B cell (primary cell): ENCODE measurements around the gene PDE6A. TPM values are rescaled to one million over a fixed set of nuclear protein-coding genes. Genes with fewer than 3 reads are reported as not detected.

ENCODE experiments used
- ATAC-seq: fragments of 200-7000 bp; cut with Tn5 transposase; one replicate; pipeline ENCODE4 v1.10.0; 2021; ENCODE audit warnings: low read depth, mild to moderate bottlenecking, moderate number of reproducible peaks, moderate library complexity
- CTCF ChIA-PET: fragments of 350-600 bp; sonication (Branson Sonifier 250); formaldehyde crosslinking; loops from one replicate; lab custom pipeline; 2021; ENCODE audit warnings: antibody characterized with exemption, inconsistent platforms; lab: Charles Lee
- POLR2A ChIA-PET: fragments of 350-600 bp; sonication (Branson Sonifier 250); formaldehyde crosslinking; loops from one replicate; lab custom pipeline; 2021; ENCODE audit warnings: antibody characterized with exemption; lab: Charles Lee
- DNase-seq: peaks from one replicate; pipeline ENCODE4 v3.0.0; 2013
- H2AFZ ChIP-seq: 2 replicates; pipeline ENCODE4 v1.6.1; 2012; ENCODE audit warnings: mild to moderate bottlenecking, low read depth, low read length; ENCODE audit not compliant: insufficient read depth, poor library complexity, severe bottlenecking
- H3K27ac ChIP-seq, 2 donors: 1 replicate in 1 of 2; 2 replicates in 1 of 2; pipeline ENCODE4 v1.5.1; 2012 to 2013; ENCODE audit warnings: low read length in 2 of 2, mild to moderate bottlenecking in 2 of 2, moderate library complexity in 1 of 2
- H3K27me3 ChIP-seq, 4 experiments: fragments of 200-600 bp in 1 of 4; sonication (generic) in 1 of 4; replicated peaks in 1 of 4; 1 replicate in 2 of 4; 2 replicates in 2 of 4; pipeline versions ENCODE4 v1.6.1 to v1.7.0; 2013 to 2016; ENCODE audit warnings: low read length in 3 of 4, mild to moderate bottlenecking in 2 of 4, mixed read lengths in 1 of 4, moderate library complexity in 1 of 4; ENCODE audit not compliant: insufficient read depth in 4 of 4, control insufficient read depth in 3 of 4; ENCODE audit errors: control extremely low read depth in 1 of 4
- H3K36me3 ChIP-seq, 2 experiments: replicated peaks in 1 of 2; 1 replicate in 1 of 2; 2 replicates in 1 of 2; pipeline versions ENCODE4 v1.6.1 to v1.7.1; 2013; ENCODE audit warnings: low read length in 1 of 2; ENCODE audit not compliant: insufficient read depth in 2 of 2, control insufficient read depth in 1 of 2; ENCODE audit errors: control extremely low read depth in 1 of 2, extremely low read depth in 1 of 2
- H3K4me1 ChIP-seq, 2 donors: fragments of 200-600 bp in 1 of 2; sonication (generic) in 1 of 2; 1 replicate in 1 of 2; 2 replicates in 1 of 2; pipeline versions ENCODE4 v1.5.1 to v1.6.1; 2013 to 2017; ENCODE audit warnings: low read length in 2 of 2; ENCODE audit not compliant: control insufficient read depth in 2 of 2, insufficient read depth in 2 of 2
- H3K4me2 ChIP-seq: replicated peaks from 2 replicates; pipeline ENCODE3; 2012; ENCODE audit warnings: mild to moderate bottlenecking, low read depth, low read length; ENCODE audit not compliant: poor library complexity, severe bottlenecking
- H3K4me3 ChIP-seq, 5 experiments: fragments of 200-600 bp in 1 of 5; sonication (generic) in 1 of 5; 1 replicate in 3 of 5; 2 replicates in 2 of 5; pipeline versions ENCODE4 v1.5.1 to v1.7.0; 2011 to 2016; ENCODE audit warnings: low read length in 4 of 5, mild to moderate bottlenecking in 4 of 5, low read depth in 2 of 5, control low read depth in 1 of 5, moderate library complexity in 1 of 5; ENCODE audit not compliant: insufficient read depth in 1 of 5; ENCODE audit errors: control extremely low read depth in 1 of 5, extremely low read depth in 1 of 5
- H3K79me2 ChIP-seq: fragments of 200-600 bp; sonication (generic); one replicate; pipeline ENCODE4 v1.6.0; 2016; ENCODE audit warnings: low read length; ENCODE audit not compliant: control insufficient read depth, insufficient read depth
- H3K9ac ChIP-seq: fragments of 200-600 bp; sonication (generic); 2 replicates; pipeline ENCODE4 v1.6.1; 2017; ENCODE audit warnings: mild to moderate bottlenecking, low read length, moderate library complexity
- H3K9me3 ChIP-seq, 3 donors: one replicate each; pipeline versions ENCODE4 v1.6.1 to v1.7.1; 2013; ENCODE audit warnings: low read length in 2 of 3; ENCODE audit not compliant: control insufficient read depth in 2 of 3, insufficient read depth in 1 of 3; ENCODE audit errors: control extremely low read depth in 1 of 3
- H4K20me1 ChIP-seq: 2 replicates; pipeline ENCODE4 v1.6.0; 2012; ENCODE audit warnings: mild to moderate bottlenecking, low read length; ENCODE audit not compliant: insufficient read depth, control insufficient read depth, poor library complexity, severe bottlenecking
- H3K27ac Mint-ChIP-seq: one replicate; pipeline ENCODE4 v1.8.0; 2021; ENCODE audit warnings: mixed read lengths
- H3K27me3 Mint-ChIP-seq: one replicate; pipeline ENCODE4 v1.8.0; 2021; ENCODE audit warnings: mixed read lengths
- H3K4me1 Mint-ChIP-seq: one replicate; pipeline ENCODE4 v1.8.0; 2021; ENCODE audit warnings: mixed read lengths
- H3K4me3 Mint-ChIP-seq: one replicate; pipeline ENCODE4 v1.8.0; 2021; ENCODE audit warnings: mixed read lengths
- H3K9me3 Mint-ChIP-seq: one replicate; pipeline ENCODE4 v1.8.0; 2022; ENCODE audit warnings: mixed read lengths; ENCODE audit not compliant: insufficient read depth
- EZH2 ChIP-seq: IDR thresholded peaks from 2 replicates; pipeline ENCODE4 v1.6.1; 2012; ENCODE audit warnings: borderline replicate concordance, low read depth, mild to moderate bottlenecking, moderate library complexity, low read length; ENCODE audit not compliant: insufficient read depth, poor library complexity, severe bottlenecking
- WGBS: methylation state at CpG from one replicate; pipeline ENCODE4 v1.1.5; 2013; ENCODE audit warnings: missing lambda C conversion rate; ENCODE audit not compliant: insufficient coverage; 5-methylcytosine and 5-hydroxymethylcytosine counted together
- intact Hi-C: fragments of 100-400 bp; cut with micrococcal nuclease; formaldehyde crosslinking; loops from one replicate; pipeline ENCODE4 v1.10.0; 2022
- polyA plus RNA-seq: library from polyadenylated mRNA; depleted of rRNA; stranded (reverse); fragments of >200 nt; gene quantifications from 2 replicates; pipeline ENCODE4 v1.2.3, GENCODE V29; 2012
- total RNA-seq, 2 donors: library from RNA; stranded (reverse); fragments of 120-200 nt in 1 of 2; gene quantifications; 1 replicate in 1 of 2; 2 replicates in 1 of 2; pipeline versions ENCODE4 v1.2.3 to v1.2.4, GENCODE V29; 2013 to 2022
- TF ChIP-seq, protein P1 (sequence below): fragments of 200-600 bp; IDR thresholded peaks from one replicate; pipeline ENCODE4 v1.8.0; 2022; ENCODE audit warnings: antibody characterized with exemption, mild to moderate bottlenecking

Gene PDE6A
- total and polyA plus RNA-seq, 2 donors (not counting 1 experiment from before 2014, with no cell fraction given): not detected

DNA sequence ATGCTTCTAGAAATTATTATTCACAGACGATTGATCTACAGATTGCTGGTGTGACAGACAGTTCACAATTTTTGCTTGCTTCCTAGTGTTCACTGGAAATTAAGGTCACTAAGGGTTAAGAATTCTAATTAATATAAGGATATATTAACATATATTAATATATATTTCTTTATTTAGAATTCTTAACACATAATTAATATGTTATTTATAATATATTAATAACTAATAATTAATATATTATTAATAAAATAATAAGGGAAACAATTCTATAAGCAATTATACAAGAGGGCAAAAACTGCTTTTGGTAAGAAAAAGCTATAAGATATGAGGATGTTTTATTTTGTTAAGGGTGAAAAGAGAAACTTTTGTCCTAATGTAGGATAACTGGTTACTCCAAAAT, 56.3 kb downstream of the PDE6A start:
- Histone ChIP-seq H3K4me1 (no peaks in the 10 kb centered on the region), H4K20me1 (no peaks in the 10 kb centered on the region), H3K27me3 (no peaks in the 10 kb centered on the region), H3K9me3 (no peaks in the 10 kb centered on the region), H3K79me2 (no peaks in the 10 kb centered on the region), H3K27ac (no peak overlapping the region), H3K4me3 (no peak overlapping the region), H3K9ac (no peak overlapping the region), H2AFZ (no peak overlapping the region), H3K4me2 (no peak overlapping the region), H3K36me3 (no peaks in the 10 kb centered on the region)
- Mint-ChIP-seq H3K4me1 (no peaks in the 10 kb centered on the region), H3K27me3 (peaks cover 17% of the 10 kb centered on the region), H3K27ac (no peak overlapping the region), H3K9me3 (no peaks in the 10 kb centered on the region), H3K4me3 (no peak overlapping the region)
- ChIA-PET POLR2A (no interaction called here), CTCF (no interaction called here)
- no CpG with 5 or more reads among the region's 1 CpG for WGBS
- intact Hi-C loops: no loop called here
- ATAC-seq (no peak), DNase-seq (no peak)
- TF ChIP-seq, protein P1, sequence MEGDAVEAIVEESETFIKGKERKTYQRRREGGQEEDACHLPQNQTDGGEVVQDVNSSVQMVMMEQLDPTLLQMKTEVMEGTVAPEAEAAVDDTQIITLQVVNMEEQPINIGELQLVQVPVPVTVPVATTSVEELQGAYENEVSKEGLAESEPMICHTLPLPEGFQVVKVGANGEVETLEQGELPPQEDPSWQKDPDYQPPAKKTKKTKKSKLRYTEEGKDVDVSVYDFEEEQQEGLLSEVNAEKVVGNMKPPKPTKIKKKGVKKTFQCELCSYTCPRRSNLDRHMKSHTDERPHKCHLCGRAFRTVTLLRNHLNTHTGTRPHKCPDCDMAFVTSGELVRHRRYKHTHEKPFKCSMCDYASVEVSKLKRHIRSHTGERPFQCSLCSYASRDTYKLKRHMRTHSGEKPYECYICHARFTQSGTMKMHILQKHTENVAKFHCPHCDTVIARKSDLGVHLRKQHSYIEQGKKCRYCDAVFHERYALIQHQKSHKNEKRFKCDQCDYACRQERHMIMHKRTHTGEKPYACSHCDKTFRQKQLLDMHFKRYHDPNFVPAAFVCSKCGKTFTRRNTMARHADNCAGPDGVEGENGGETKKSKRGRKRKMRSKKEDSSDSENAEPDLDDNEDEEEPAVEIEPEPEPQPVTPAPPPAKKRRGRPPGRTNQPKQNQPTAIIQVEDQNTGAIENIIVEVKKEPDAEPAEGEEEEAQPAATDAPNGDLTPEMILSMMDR: no peak
- no peak for TF ChIP-seq EZH2

DNA sequence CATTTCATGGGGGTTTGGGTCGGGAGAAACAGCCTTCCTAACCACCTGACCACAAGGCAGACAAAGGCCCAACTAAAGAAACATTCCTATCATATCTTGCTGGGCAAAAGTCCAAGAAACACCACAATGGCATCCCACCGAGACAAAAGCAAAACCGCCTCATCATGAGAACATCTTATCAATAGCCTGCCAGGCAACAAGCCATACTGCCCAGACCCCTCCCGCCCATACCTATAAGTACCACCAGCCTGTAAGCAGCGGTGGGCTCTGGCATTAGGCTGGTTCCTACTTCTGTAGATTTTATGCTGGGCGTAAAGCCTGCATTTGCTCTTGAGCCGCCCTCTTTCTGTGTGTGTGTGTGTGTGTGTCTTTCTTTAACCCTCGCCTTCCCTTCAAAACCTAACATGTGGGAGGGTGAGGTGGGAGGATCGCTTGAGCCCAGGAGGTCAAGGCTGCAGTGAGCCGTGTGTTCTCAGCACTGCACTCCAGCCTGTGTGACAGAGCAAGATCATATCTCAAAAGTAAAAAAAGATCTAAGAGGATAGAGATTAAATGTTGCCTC, 56.9 kb downstream of the PDE6A start:
- no peak overlapping the region for H3K27ac Mint-ChIP-seq
- no peak for ATAC-seq
- Histone ChIP-seq H3K4me2 (no peak overlapping the region), H3K27ac (no peak overlapping the region), H3K4me1 (no peaks in the 10 kb centered on the region), H3K79me2 (no peaks in the 10 kb centered on the region), H3K36me3 (no peaks in the 10 kb centered on the region), H3K9ac (no peak overlapping the region), H4K20me1 (no peaks in the 10 kb centered on the region), H2AFZ (no peak overlapping the region), H3K4me3 (no peak overlapping the region), H3K27me3 (no peaks in the 10 kb centered on the region), H3K9me3 (no peaks in the 10 kb centered on the region)
- H3K27me3 Mint-ChIP-seq: peaks cover 17% of the 10 kb centered on the region
- no peak overlapping the region for H3K4me3 Mint-ChIP-seq
- no peak for DNase-seq
- TF ChIP-seq, protein P1: no peak
- TF ChIP-seq EZH2: no peak
- WGBS: 75% methylated on average over 4 of the region's 10 CpGs
- intact Hi-C loops: no loop called here
- no peaks in the 10 kb centered on the region for H3K9me3 Mint-ChIP-seq
- H3K4me1 Mint-ChIP-seq: no peaks in the 10 kb centered on the region
- POLR2A ChIA-PET: no interaction called here
- CTCF ChIA-PET: no interaction called here
